Left ventricle myocardium inferior (tissue), 1 donor: Measurements from ENCODE around the gene CASZ1. TPM values are rescaled to one million over a fixed set of nuclear protein-coding genes. Genes with fewer than 3 reads are reported as not detected.
A peak's percentile ranks its signal among the peaks of the same experiment; 100 is the strongest.

Source experiments
- DNase-seq: peaks from one replicate; pipeline ENCODE4 v3.0.0-alpha.2; 2020
- H3K27ac ChIP-seq: fragments of 200-600 bp; replicated peaks from 2 replicates; pipeline ENCODE4 v1.8.0; 2021
- H3K27me3 ChIP-seq: fragments of 200-600 bp; 2 replicates; pipeline ENCODE4 v1.8.0; 2021; ENCODE audit warnings: low read depth
- H3K36me3 ChIP-seq: fragments of 200-600 bp; 2 replicates; pipeline ENCODE4 v1.8.0; 2021
- H3K4me1 ChIP-seq: fragments of 200-600 bp; 2 replicates; pipeline ENCODE4 v1.8.0; 2021
- H3K4me3 ChIP-seq: fragments of 200-600 bp; 2 replicates; pipeline ENCODE4 v1.8.0; 2021; ENCODE audit warnings: mild to moderate bottlenecking, moderate library complexity
- H3K9me3 ChIP-seq: fragments of 200-600 bp; replicated peaks from 2 replicates; pipeline ENCODE4 v1.8.0; 2021
- CTCF ChIP-seq: fragments of 200-600 bp; IDR thresholded peaks from 2 replicates; pipeline ENCODE4 v1.8.0; 2021; ENCODE audit warnings: antibody characterized with exemption, mild to moderate bottlenecking, borderline replicate concordance
- intact Hi-C: fragments of 100-400 bp; cut with micrococcal nuclease; formaldehyde crosslinking; loops from one replicate; pipeline ENCODE4 v1.11.0; 2022
- total RNA-seq: library from RNA; stranded (reverse); fragmentation: NEBNext Ultra II Directional; extraction: Animal tissue kit (Norgen Biotek cat#: 25700); gene quantifications from one replicate; pipeline ENCODE4 v1.2.1, GENCODE V29; 2021
- donor health status: DM: no; HTN: yes; CAD: no; lungs with severe emphysema.

Gene CASZ1
- total RNA-seq, 1 donor from 2014 or later = 56.3 TPM

DNA sequence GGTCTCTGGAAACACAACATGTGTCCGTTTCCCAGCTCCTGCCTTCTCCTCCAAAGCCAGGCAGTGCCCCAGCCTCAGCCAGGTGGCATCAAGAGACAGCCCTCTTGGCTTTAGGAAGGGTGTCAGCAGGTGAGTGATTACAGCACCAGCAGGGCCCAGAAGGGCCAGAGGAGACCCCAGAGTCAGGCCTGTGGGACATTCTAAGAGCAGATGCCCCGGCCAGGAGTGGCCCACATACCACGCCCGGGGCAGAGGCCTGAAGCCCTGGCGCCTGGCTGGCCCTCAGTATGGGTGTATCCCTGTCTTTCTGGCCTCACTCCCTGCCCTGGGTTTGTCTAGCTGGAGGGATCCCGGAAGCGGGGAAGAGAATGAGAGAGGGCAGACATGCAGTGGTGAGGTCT, 109.2 kb downstream of the CASZ1 start:
- H3K36me3 ChIP-seq = no peaks in the 10 kb centered on the region
- H3K4me1 ChIP-seq = peaks cover 100% of the 10 kb centered on the region
- no peaks in the 10 kb centered on the region for H3K9me3 ChIP-seq
- DNase-seq = no peak
- no peak overlapping the region for H3K4me3 ChIP-seq
- no peak for TF ChIP-seq CTCF
- peak overlapping the region; percentile 91 for H3K27ac ChIP-seq
- no peaks in the 10 kb centered on the region for H3K27me3 ChIP-seq
- intact Hi-C loops = no loop called here

DNA sequence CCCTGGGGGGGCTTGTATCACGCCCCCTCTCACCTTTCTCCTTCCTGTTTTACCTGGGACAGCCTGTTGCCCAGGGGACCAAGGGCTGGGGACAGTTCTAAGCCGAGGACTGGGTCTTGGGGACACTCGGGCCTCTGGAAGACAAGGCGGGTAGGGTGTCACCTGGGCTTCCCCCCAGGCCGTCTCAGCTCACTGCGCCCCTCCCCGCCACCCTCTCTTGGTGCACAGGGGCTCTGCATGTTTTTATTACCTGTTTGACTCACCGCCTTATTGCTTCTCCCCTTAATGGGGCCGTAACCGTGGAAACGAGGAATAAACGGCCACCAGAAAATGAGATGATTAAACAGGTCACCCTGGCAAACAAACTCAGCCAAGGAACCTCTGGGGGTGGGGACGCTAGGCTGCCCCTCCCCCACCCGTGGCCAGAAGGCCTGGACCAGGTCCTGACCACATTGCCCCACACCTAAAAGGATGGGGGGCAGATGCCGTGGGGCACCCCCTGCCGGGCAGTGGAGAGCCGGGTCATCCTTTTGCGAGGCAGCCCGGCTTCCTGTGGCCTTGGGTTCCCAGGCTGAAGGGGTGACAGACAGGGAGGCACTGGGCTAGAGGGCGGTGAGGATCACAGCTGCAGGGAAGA, 109.9 kb downstream of the CASZ1 start:
- no peaks in the 10 kb centered on the region for H3K9me3 ChIP-seq
- peaks cover 100% of the 10 kb centered on the region for H3K4me1 ChIP-seq
- no peaks in the 10 kb centered on the region for H3K27me3 ChIP-seq
- DNase-seq = no peak
- peak overlapping the region; percentile 91 for H3K27ac ChIP-seq
- H3K4me3 ChIP-seq = no peak overlapping the region
- intact Hi-C loops = no loop called here
- H3K36me3 ChIP-seq = no peaks in the 10 kb centered on the region
- TF ChIP-seq CTCF = no peak

DNA sequence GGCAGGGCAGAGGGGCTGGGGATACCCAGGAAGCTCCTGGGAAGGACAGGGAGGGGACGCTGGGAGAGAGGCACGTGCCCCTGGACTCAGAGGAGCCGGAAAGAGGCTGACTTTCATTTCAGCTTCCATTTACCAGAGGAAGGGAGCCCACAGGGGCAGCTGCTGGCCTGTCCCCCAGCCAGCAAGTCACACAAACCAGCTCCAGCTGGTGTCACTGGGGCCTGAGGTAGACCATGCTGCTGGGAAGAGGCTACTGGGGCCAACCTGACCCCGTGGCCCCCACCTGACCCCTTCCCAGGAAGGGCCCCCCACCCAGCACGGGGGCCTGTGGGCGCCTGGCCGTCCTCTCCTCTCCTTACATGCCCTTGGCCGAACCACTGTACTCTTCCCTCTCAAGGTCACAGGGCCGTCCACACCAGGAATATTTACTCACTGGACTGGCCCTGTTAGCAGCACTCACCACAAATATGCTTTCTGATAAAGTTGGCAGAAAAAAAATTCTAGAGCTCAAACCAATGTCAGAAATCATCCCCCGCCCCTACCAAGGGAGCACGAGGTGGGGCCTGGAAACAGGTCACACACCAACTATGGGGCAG, 110.5 kb downstream of the CASZ1 start:
- H3K27me3 ChIP-seq = no peaks in the 10 kb centered on the region
- H3K36me3 ChIP-seq = no peaks in the 10 kb centered on the region
- no peaks in the 10 kb centered on the region for H3K9me3 ChIP-seq
- peaks cover 100% of the 10 kb centered on the region for H3K4me1 ChIP-seq
- H3K4me3 ChIP-seq = peak overlapping the region; percentile 14
- no peak for DNase-seq
- peak overlapping the region; percentile 91 for H3K27ac ChIP-seq
- intact Hi-C loops = no loop called here
- no peak for TF ChIP-seq CTCF

DNA sequence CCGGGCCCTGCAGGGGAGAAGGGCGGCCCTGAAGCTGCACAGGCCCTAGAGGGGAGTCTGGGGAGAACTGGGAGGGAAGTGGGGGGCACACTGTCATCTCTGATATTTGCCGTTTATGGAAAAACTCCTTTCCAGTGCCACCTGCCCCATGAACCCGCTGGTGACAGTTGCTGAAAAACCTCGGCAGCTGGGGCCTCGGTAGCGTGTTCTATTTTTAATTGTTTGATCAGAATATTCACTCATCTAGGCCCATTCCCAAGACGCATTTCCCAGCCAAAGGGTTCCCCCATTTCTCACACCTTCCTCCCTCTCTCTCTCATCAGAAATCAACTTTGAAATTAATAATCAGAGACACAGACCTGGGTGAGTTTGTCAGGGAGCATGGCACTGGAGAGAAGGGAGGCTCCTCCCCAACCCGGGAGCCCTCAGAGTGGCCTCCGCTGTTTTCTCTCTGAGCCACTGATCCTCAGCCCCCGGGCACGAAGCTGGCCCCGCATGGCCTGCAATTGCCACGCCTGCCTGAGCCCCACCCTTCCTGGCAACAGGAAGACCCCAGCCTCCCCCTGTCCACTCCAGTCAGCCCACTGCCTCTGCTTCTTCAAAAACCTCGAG, 111.1 kb downstream of the CASZ1 start:
- H3K4me1 ChIP-seq = peaks cover 100% of the 10 kb centered on the region
- H3K27ac ChIP-seq = peak overlapping the region; percentile 91
- no peak for DNase-seq
- H3K9me3 ChIP-seq = no peaks in the 10 kb centered on the region
- H3K36me3 ChIP-seq = no peaks in the 10 kb centered on the region
- TF ChIP-seq CTCF = no peak
- no peaks in the 10 kb centered on the region for H3K27me3 ChIP-seq
- intact Hi-C loops = no loop called here
- H3K4me3 ChIP-seq = peak overlapping the region; percentile 14

DNA sequence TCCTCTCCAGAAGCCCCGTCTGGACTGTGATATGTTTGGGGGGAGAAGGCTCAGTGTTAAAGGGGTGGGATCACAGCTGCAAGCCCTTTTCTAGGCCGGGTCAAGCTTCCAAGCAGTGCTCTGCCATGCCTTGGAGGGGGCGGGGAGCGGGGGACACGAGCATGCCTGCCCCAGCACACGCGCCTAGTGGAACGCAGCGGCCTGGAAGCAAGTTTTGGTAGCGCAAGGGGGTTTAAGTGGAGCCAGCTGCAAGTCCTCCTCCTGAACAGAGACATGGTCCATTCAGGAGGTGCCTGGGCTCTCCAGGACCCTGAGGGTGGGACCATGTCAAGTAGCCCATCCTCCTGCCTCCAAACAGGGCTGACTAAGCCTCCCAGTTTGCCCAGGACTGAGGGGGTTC, 112.2 kb downstream of the CASZ1 start:
- no peak for DNase-seq
- Histone ChIP-seq H3K36me3 (no peaks in the 10 kb centered on the region), H3K4me3 (no peak overlapping the region), H3K27me3 (no peaks in the 10 kb centered on the region), H3K4me1 (peaks cover 100% of the 10 kb centered on the region), H3K27ac (peak overlapping the region; percentile 91), H3K9me3 (no peaks in the 10 kb centered on the region)
- no peak for TF ChIP-seq CTCF
- intact Hi-C loops = no loop called here
